Activated T-helper 1 cell treated with anti-CD3 and anti-CD28 coated beads, Interleukin-12 subunit alpha, Interleukin-12 subunit beta, Interleukin-2, Interleukin-4 antibody, amounts not matched to agents 30 ng/mL and 10 ng/mL and 1 ng/mL, durations not matched to agents 14 hours and 24 hours and 36 hours (primary cell): ENCODE data around the gene ZDHHC18. TPM values are rescaled to one million over a fixed set of nuclear protein-coding genes. Genes with fewer than 3 reads are reported as not detected.
"Not testable (repeated sequence)": the region's sequence is repeated elsewhere in the genome, so short reads cannot be mapped to it uniquely, and the experiment has no call there.

Experiments
- DNase-seq: peaks from one replicate; pipeline ENCODE4 v3.0.0; 2021; ENCODE audit warnings: low spot score
- H3K27ac Mint-ChIP-seq: one replicate; pipeline ENCODE4 v1.8.0; 2021; ENCODE audit warnings: mild to moderate bottlenecking, mixed read lengths
- H3K27me3 Mint-ChIP-seq: one replicate; pipeline ENCODE4 v1.8.0; 2022; ENCODE audit warnings: mild to moderate bottlenecking, moderate library complexity, mixed read lengths; ENCODE audit not compliant: insufficient read depth
- H3K36me3 Mint-ChIP-seq: one replicate; pipeline ENCODE4 v1.8.0; 2021; ENCODE audit warnings: low read depth, mixed read lengths
- H3K4me1 Mint-ChIP-seq: one replicate; pipeline ENCODE4 v1.8.0; 2021; ENCODE audit warnings: low read depth, mixed read lengths
- H3K4me3 Mint-ChIP-seq: one replicate; pipeline ENCODE4 v1.8.0; 2021; ENCODE audit warnings: mild to moderate bottlenecking, moderate library complexity, mixed read lengths
- H3K9me3 Mint-ChIP-seq: one replicate; pipeline ENCODE4 v1.8.0; 2021; ENCODE audit warnings: mixed read lengths
- intact Hi-C: fragments of 100-400 bp; cut with micrococcal nuclease; formaldehyde crosslinking; loops from one replicate; pipeline ENCODE4 v1.15.1; 2024
- total RNA-seq: library from RNA; stranded (reverse); gene quantifications from 2 replicates; pipeline ENCODE4 v1.2.3, GENCODE V29; 2022

The ZDHHC18 gene
- total RNA-seq, 1 donor from 2014 or later, result 87.3 TPM

- H3K4me3 Mint-ChIP-seq, result no peak overlapping the region
- H3K9me3 Mint-ChIP-seq, result no peaks in the 10 kb centered on the region
- H3K27ac Mint-ChIP-seq, result no peak overlapping the region
- H3K36me3 Mint-ChIP-seq, result peaks cover 17% of the 10 kb centered on the region
- peaks cover 23% of the 10 kb centered on the region for H3K4me1 Mint-ChIP-seq
- H3K27me3 Mint-ChIP-seq, result no peaks in the 10 kb centered on the region
- intact Hi-C loops, result no loop called here
- no peak for DNase-seq
These were observed 32.6 kb downstream of the ZDHHC18 start for GRCh38 chr1:26858891-26859640.

- no peak for DNase-seq
- intact Hi-C loops, result loop anchor here (10.0 kb wide), 1 partner anchor 386 kb away; the partner anchor contains the start of gene HMGN2
- Mint-ChIP-seq H3K9me3 (no peaks in the 10 kb centered on the region), H3K27me3 (no peaks in the 10 kb centered on the region), H3K4me3 (no peak overlapping the region), H3K4me1 (peaks cover 32% of the 10 kb centered on the region), H3K27ac (no peak overlapping the region), H3K36me3 (peaks cover 7% of the 10 kb centered on the region)
These were observed 34.8 kb downstream of the ZDHHC18 start for GRCh38 chr1:26861286-26861701.

- intact Hi-C loops, result loop anchor here (10.0 kb wide), 1 partner anchor 387 kb away; the partner anchor contains the start of gene HMGN2
- H3K27ac Mint-ChIP-seq, result no peak overlapping the region
- DNase-seq, result no peak
- peaks cover 4% of the 10 kb centered on the region for H3K36me3 Mint-ChIP-seq
- peaks cover 32% of the 10 kb centered on the region for H3K4me1 Mint-ChIP-seq
- H3K9me3 Mint-ChIP-seq, result no peaks in the 10 kb centered on the region
- no peak overlapping the region for H3K4me3 Mint-ChIP-seq
- no peaks in the 10 kb centered on the region for H3K27me3 Mint-ChIP-seq
These were observed 35.4 kb downstream of the ZDHHC18 start for GRCh38 chr1:26861889-26862378.

- peak within 1 kb of the TSS; percentile 98 for H3K4me3 Mint-ChIP-seq
- H3K27me3 Mint-ChIP-seq, result no peaks in the 10 kb centered on the region
These were observed 36.5 kb downstream of the ZDHHC18 start, which contains the start of gene SFN for GRCh38 chr1:26862781-26863684. Gene SFN (plus strand): TSS chr1:26863149. CDS start chr1:26863213, 64 bp downstream.

GRCh38 chr1:26863685-26864077, 37.2 kb downstream of the ZDHHC18 start:
- no peaks in the 10 kb centered on the region for H3K27me3 Mint-ChIP-seq
- peaks cover 1% of the 10 kb centered on the region for H3K36me3 Mint-ChIP-seq
- H3K4me3 Mint-ChIP-seq, result peak overlapping the region; percentile 98
- intact Hi-C loops, result loop anchor here (1.0 to 10.0 kb wide), 4 partner anchors 10 to 389 kb away; partner anchors contain the start of gene HMGN2
- DNase-seq, result no peak
- peaks cover 32% of the 10 kb centered on the region for H3K4me1 Mint-ChIP-seq
- H3K9me3 Mint-ChIP-seq, result no peaks in the 10 kb centered on the region
- peak overlapping the region; percentile 98 for H3K27ac Mint-ChIP-seq

More at GRCh38 chr1:26862781-26863684, 36.5 kb downstream of the ZDHHC18 start, which contains the start of gene SFN:
- peaks cover 32% of the 10 kb centered on the region for H3K4me1 Mint-ChIP-seq
- peak within 1 kb of the TSS; percentile 98 for H3K27ac Mint-ChIP-seq
- no peak for DNase-seq
- H3K9me3 Mint-ChIP-seq, result no peaks in the 10 kb centered on the region
- H3K36me3 Mint-ChIP-seq, result peaks cover 1% of the 10 kb centered on the region
- intact Hi-C loops, result loop anchor here (10.0 kb wide), 1 partner anchor 388 kb away; the partner anchor contains the start of gene HMGN2

GRCh38 chr1:26864610-26865480, 38.4 kb downstream of the ZDHHC18 start:
- no peaks in the 10 kb centered on the region for H3K27me3 Mint-ChIP-seq
- intact Hi-C loops, result loop anchor here (1.0 to 10.0 kb wide), 13 partner anchors 12 to 390 kb away; partner anchors contain the start of genes GPN2, HMGN2, NUDC and TRNP1
- peak; percentile 96 for DNase-seq
- H3K9me3 Mint-ChIP-seq, result no peaks in the 10 kb centered on the region
- peaks cover 1% of the 10 kb centered on the region for H3K36me3 Mint-ChIP-seq
- H3K4me1 Mint-ChIP-seq, result peaks cover 32% of the 10 kb centered on the region
- peak overlapping the region; percentile 98 for H3K27ac Mint-ChIP-seq
- H3K4me3 Mint-ChIP-seq, result peak overlapping the region; percentile 98

- H3K36me3 Mint-ChIP-seq, H3K27ac Mint-ChIP-seq, H3K4me1 Mint-ChIP-seq, H3K4me3 Mint-ChIP-seq, DNase-seq, H3K27me3 Mint-ChIP-seq, H3K9me3 Mint-ChIP-seq, intact Hi-C loops: not testable (repeated sequence)
These were observed 46.6 kb downstream of the ZDHHC18 start for GRCh38 chr1:26873097-26873496.

- no peaks in the 10 kb centered on the region for H3K9me3 Mint-ChIP-seq
- intact Hi-C loops, result no loop called here
These were observed 48.4 kb downstream of the ZDHHC18 start for GRCh38 chr1:26874896-26875295.

GRCh38 chr1:26877326-26877725, 50.8 kb downstream of the ZDHHC18 start:
- intact Hi-C loops, result no loop called here
- peaks cover 17% of the 10 kb centered on the region for H3K36me3 Mint-ChIP-seq
- H3K27me3 Mint-ChIP-seq, result no peaks in the 10 kb centered on the region
- H3K4me3 Mint-ChIP-seq, result no peak overlapping the region
- no peaks in the 10 kb centered on the region for H3K4me1 Mint-ChIP-seq
- no peak overlapping the region for H3K27ac Mint-ChIP-seq
- no peaks in the 10 kb centered on the region for H3K9me3 Mint-ChIP-seq
- no peak for DNase-seq

More at GRCh38 chr1:26874896-26875295, 48.4 kb downstream of the ZDHHC18 start:
- no peak for DNase-seq
- Mint-ChIP-seq H3K36me3 (peaks cover 11% of the 10 kb centered on the region), H3K27ac (no peak overlapping the region), H3K4me3 (no peak overlapping the region), H3K4me1 (no peaks in the 10 kb centered on the region), H3K27me3 (no peaks in the 10 kb centered on the region)

- no peak overlapping the region for H3K4me3 Mint-ChIP-seq
- H3K4me1 Mint-ChIP-seq, result peaks cover 7% of the 10 kb centered on the region
- DNase-seq, result no peak
- no peaks in the 10 kb centered on the region for H3K9me3 Mint-ChIP-seq
- no peaks in the 10 kb centered on the region for H3K27me3 Mint-ChIP-seq
- intact Hi-C loops, result loop anchor here (2.0 kb wide), 2 partner anchors 79 to 379 kb away; no protein-coding TSS in a partner anchor
- H3K36me3 Mint-ChIP-seq, result peaks cover 38% of the 10 kb centered on the region
- no peak overlapping the region for H3K27ac Mint-ChIP-seq
These were observed 53.3 kb downstream of the ZDHHC18 start for GRCh38 chr1:26879793-26880192.

- peaks cover 49% of the 10 kb centered on the region for H3K36me3 Mint-ChIP-seq
- H3K27ac Mint-ChIP-seq, result not testable (repeated sequence)
These were observed 55.1 kb downstream of the ZDHHC18 start for GRCh38 chr1:26881611-26882010.

More at GRCh38 chr1:26881611-26882010, 55.1 kb downstream of the ZDHHC18 start:
- DNase-seq, H3K4me3 Mint-ChIP-seq, H3K27me3 Mint-ChIP-seq, intact Hi-C loops, H3K4me1 Mint-ChIP-seq, H3K9me3 Mint-ChIP-seq: not testable (repeated sequence)
